OCI-LY1 (cell line): ENCODE measurements around the gene FSD1L.

ENCODE experiments used
- H2AFZ ChIP-seq: fragments of 200-600 bp; sonication (generic), shearing (Covaris generic); 2 replicates; pipeline ENCODE4 v1.6.0; 2014; ENCODE audit warnings: antibody characterized with exemption, mild to moderate bottlenecking, low read length
- H3F3A ChIP-seq: fragments of 200-600 bp; sonication (generic), shearing (Covaris generic); 2 replicates; pipeline ENCODE4 v1.6.0; 2014; ENCODE audit warnings: mild to moderate bottlenecking, antibody characterized with exemption, low read length, moderate library complexity; ENCODE audit not compliant: insufficient read depth
- H3K27ac ChIP-seq: fragments of 200-600 bp; sonication (generic); 2 replicates; pipeline ENCODE4 v1.5.1; 2014; ENCODE audit warnings: low read length, mixed run types, mild to moderate bottlenecking, low read depth; ENCODE audit not compliant: poor library complexity, severe bottlenecking
- H3K27me3 ChIP-seq: fragments of 200-600 bp; sonication (generic); 2 replicates; pipeline ENCODE4 v1.6.0; 2014; ENCODE audit warnings: antibody characterized with exemption, mild to moderate bottlenecking, low read length, moderate library complexity; ENCODE audit not compliant: insufficient read depth
- H3K36me3 ChIP-seq: fragments of 200-600 bp; sonication (generic); 2 replicates; pipeline ENCODE4 v1.6.1; 2014; ENCODE audit warnings: mild to moderate bottlenecking, antibody characterized with exemption, low read length, moderate library complexity, mixed read lengths; ENCODE audit not compliant: insufficient read depth
- H3K4me1 ChIP-seq: fragments of 200-600 bp; sonication (generic); 2 replicates; pipeline ENCODE4 v1.5.1; 2014; ENCODE audit warnings: mild to moderate bottlenecking, low read length, moderate library complexity; ENCODE audit not compliant: insufficient read depth, severe bottlenecking
- H3K4me2 ChIP-seq: fragments of 200-600 bp; sonication (generic), shearing (Covaris generic); 2 replicates; pipeline ENCODE4 v1.6.1; 2014; ENCODE audit warnings: low read length
- H3K4me3 ChIP-seq: fragments of 200-600 bp; sonication (generic); 2 replicates; pipeline ENCODE4 v1.5.1; 2014; ENCODE audit warnings: low read length, low read depth, mild to moderate bottlenecking, mixed read lengths; ENCODE audit not compliant: poor library complexity, severe bottlenecking
- H3K79me2 ChIP-seq: fragments of 200-600 bp; shearing (Covaris generic); 2 replicates; pipeline ENCODE4 v1.6.1; 2016; ENCODE audit warnings: mixed run types, low read length, mixed read lengths; ENCODE audit not compliant: insufficient read depth
- H3K9ac ChIP-seq: fragments of 200-600 bp; sonication (generic), shearing (Covaris generic); 2 replicates; pipeline ENCODE4 v1.6.1; 2014; ENCODE audit warnings: mild to moderate bottlenecking, low read length, mixed read lengths
- H3K9me2 ChIP-seq: fragments of 200-600 bp; sonication (generic), shearing (Covaris generic); 2 replicates; pipeline ENCODE4 v1.6.1; 2014; ENCODE audit warnings: low read depth, mild to moderate bottlenecking, low read length, mixed read lengths
- H3K9me3 ChIP-seq: fragments of 200-600 bp; shearing (Covaris generic); 2 replicates; pipeline ENCODE4 v1.6.1; 2014; ENCODE audit warnings: low read length, mixed read lengths
- H4K20me1 ChIP-seq: fragments of 200-600 bp; sonication (generic), shearing (Covaris generic); 2 replicates; pipeline ENCODE4 v1.6.0; 2016; ENCODE audit warnings: mild to moderate bottlenecking, low read length; ENCODE audit not compliant: insufficient read depth
- CTCF ChIP-seq: fragments of 200-600 bp; sonication (generic), shearing (Covaris generic); IDR thresholded peaks from 2 replicates; pipeline ENCODE4 v1.5.1; 2017; ENCODE audit warnings: mild to moderate bottlenecking, antibody characterized with exemption, low read length, moderate library complexity, mixed read lengths
- EZH2 ChIP-seq: fragments of 200-600 bp; sonication (generic), shearing (Covaris generic); IDR thresholded peaks from 2 replicates; pipeline ENCODE4 v1.8.0; 2017; ENCODE audit warnings: borderline replicate concordance, mixed run types, mild to moderate bottlenecking, antibody characterized with exemption, low read length, moderate library complexity, mixed read lengths

The FSD1L gene

GRCh38 chr9:105483618-105484017, 35.8 kb downstream of the FSD1L start:
- H3K9ac ChIP-seq = no peak overlapping the region
- no peaks in the 10 kb centered on the region for H3K79me2 ChIP-seq

GRCh38 chr9:105484226-105484625, 36.4 kb downstream of the FSD1L start:
- Histone ChIP-seq H3K9ac (no peak overlapping the region), H3K4me3 (no peak overlapping the region), H3K9me3 (no peaks in the 10 kb centered on the region), H3K27ac (no peak overlapping the region), H3K4me1 (no peaks in the 10 kb centered on the region), H3K9me2 (no peaks in the 10 kb centered on the region), H3F3A (no peaks in the 10 kb centered on the region), H2AFZ (no peak overlapping the region), H3K79me2 (no peaks in the 10 kb centered on the region), H3K36me3 (no peaks in the 10 kb centered on the region), H3K4me2 (no peak overlapping the region), H4K20me1 (no peaks in the 10 kb centered on the region), H3K27me3 (no peaks in the 10 kb centered on the region)
- TF ChIP-seq CTCF (no peak), EZH2 (no peak)

More at GRCh38 chr9:105483618-105484017, 35.8 kb downstream of the FSD1L start:
- H3K4me3 ChIP-seq = no peak overlapping the region
- no peaks in the 10 kb centered on the region for H3K4me1 ChIP-seq
- H3K27ac ChIP-seq = no peak overlapping the region
- H3F3A ChIP-seq = no peaks in the 10 kb centered on the region
- H3K9me3 ChIP-seq = no peaks in the 10 kb centered on the region
- no peak overlapping the region for H2AFZ ChIP-seq
- no peaks in the 10 kb centered on the region for H4K20me1 ChIP-seq
- TF ChIP-seq CTCF (no peak), EZH2 (no peak)
- H3K4me2 ChIP-seq = no peak overlapping the region
- H3K36me3 ChIP-seq = no peaks in the 10 kb centered on the region
- no peaks in the 10 kb centered on the region for H3K27me3 ChIP-seq
- no peaks in the 10 kb centered on the region for H3K9me2 ChIP-seq

- no peaks in the 10 kb centered on the region for H3K9me2 ChIP-seq
- no peak overlapping the region for H3K4me3 ChIP-seq
- no peaks in the 10 kb centered on the region for H3K79me2 ChIP-seq
- no peaks in the 10 kb centered on the region for H3K36me3 ChIP-seq
- no peaks in the 10 kb centered on the region for H3K9me3 ChIP-seq
- H3K4me1 ChIP-seq = no peaks in the 10 kb centered on the region
- H3K4me2 ChIP-seq = no peak overlapping the region
- no peak overlapping the region for H3K27ac ChIP-seq
- H3K27me3 ChIP-seq = no peaks in the 10 kb centered on the region
- no peak overlapping the region for H3K9ac ChIP-seq
- H4K20me1 ChIP-seq = no peaks in the 10 kb centered on the region
- H3F3A ChIP-seq = no peaks in the 10 kb centered on the region
- no peak overlapping the region for H2AFZ ChIP-seq
- TF ChIP-seq EZH2 (no peak), CTCF (no peak)
Measured at GRCh38 chr9:105485131-105485530, 37.3 kb downstream of the FSD1L start.
